Superior temporal gyrus (tissue), 1 donor: ENCODE data around the gene THSD8.

Experiments used
- DNase-seq: peaks from one replicate; pipeline ENCODE4 v3.0.0-alpha.2; 2016; ENCODE audit errors: extremely low spot score

Gene THSD8

DNA sequence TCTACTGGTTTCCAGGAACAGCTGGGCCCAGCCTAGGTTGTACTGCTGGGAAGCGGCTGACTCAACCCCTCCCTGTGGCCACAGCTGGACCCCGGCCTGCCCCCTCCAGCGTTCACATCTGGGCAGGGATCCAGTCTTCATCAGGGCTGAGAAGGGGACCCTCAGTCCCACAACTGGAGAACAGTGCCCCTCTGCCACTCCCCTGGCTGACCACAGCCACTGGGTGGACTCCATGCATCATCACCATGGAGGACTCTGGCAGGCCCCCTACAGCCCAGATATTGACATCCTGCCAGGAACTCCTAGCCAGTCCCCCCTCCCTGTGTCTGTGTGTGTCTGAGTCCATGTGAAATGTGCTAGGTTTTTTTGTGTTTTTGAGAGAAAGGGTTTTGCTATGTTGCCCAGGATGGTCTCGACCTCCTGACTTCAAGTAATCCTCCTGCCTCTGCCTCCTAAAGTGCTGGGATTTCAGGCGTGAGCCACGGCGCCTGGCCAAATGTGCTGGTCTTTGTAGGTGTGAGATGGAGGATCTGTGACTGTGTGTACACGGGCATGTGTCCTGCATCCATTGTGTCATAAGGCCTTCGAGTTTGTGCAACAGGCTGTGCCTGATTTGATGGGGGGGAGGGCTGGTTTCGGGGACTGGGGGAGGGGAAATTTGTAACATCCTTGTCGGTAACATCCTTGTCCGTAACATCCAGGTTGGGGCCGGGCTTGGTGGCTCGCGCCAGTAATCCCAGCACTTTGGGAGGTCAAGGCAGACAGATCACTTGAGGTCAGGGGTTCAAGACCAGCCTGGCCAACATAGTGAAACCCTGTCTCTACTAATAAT lies 22.5 kb upstream of the THSD8 start:
- DNase-seq: no peak

DNA sequence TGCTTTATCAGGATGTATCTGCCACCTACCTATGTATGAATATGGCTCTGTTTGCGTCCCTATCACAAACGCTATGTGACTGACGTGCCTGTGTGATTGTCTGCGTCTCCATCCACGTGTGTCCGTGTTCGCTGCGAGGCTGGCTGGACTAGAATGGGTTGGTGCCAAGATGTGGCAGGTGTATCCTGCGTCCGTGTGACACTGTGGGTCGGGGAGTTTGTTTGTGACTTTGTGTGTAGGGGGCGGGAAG lies 19.8 kb upstream of the THSD8 start:
- no peak for DNase-seq

DNA sequence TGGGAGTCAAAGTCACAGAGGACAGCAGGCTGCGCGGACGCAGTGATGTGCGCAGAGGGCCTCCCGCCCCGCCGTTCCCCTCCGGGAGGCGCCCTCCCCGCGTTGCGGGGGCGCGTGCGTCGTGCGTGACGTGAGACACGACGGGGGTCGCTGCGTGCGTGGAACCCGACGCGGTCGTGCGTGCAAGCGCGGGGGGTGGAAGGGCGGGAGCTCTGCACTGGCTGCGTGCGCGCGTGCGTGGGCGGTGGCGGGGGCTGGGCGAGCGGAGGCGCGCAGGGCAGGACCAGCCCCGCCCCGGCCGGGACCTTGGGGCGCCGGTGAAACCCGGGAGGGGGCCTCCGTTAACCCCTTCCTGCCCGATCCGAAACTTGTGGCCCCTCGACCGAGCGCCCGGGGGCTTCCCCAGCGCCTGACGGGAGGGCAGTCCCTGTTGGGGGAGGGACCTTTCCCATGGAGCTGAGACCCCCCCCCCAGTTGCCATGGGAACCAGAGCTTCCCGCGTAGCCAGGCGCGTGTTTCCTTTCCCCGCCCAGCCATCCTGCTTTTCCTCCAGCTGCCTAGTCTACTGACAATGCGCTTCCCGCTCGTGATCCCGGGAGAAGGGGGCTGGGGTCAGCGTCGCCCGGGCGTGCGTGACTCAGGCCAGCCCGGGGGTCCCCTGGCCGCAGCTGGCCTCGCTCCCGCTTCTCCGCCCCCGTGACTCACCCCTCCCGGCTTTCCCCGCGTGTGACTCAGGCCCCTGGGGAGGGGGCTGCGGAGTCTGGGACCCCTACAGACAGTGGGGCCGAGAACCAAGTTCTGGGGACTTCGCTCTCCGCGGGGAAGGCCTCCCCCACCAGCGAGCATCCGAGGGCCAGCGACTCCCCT lies 19.2 kb upstream of the THSD8 start:
- peak; percentile 83 for DNase-seq

DNA sequence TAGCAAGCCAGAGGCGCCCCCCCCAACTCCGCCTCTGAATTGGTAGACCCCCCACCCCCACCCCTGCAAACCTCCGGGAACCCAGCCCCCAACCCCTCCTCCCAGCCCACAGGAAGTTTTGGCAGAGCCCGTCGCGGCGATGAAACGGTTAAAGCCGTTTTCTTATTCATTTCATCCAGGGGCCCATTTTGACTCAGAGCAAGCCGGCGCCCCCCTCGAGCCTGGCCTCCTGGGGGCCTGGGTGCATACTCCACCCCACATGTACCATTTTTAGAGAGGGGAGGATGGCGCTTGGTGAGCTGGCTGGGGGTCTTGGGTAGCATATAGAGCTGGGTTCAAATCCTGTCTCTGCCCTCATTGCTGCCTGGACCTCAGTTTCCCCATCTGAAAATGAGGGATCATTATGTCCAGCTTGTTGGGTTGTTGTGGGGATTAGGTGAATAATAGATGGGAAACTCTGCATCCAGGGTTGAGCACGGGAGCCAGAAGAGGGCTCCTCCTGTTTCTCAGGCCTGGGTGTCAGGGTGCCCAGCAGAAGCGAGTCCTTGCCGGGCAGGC lies 18.5 kb upstream of the THSD8 start:
- no peak for DNase-seq

DNA sequence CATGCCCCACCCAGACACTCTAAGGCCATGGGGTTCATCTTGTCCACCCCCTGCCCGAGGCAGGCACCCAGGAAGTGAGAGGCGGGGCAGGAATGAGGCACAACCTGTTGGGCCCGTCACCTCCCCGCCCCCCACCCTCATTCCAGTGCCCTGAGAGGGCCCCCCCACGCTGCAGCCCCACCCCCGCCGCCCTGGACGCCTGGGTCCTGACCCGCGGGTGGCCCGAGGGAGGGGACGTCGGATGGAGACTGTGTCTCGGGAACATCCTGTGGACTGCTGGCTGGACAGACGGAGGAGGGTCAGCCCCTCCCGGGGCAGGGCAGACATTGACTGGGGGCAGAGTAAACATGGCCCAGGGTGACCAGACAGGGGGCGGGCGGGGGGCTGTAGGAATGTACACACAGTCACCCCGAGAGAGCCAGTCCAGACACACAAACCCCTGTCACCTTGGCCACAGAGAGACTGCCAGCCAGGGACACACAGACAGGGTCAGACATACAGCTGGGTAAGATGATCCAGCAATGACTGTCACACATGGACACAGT lies 17.9 kb upstream of the THSD8 start:
- DNase-seq: no peak

DNA sequence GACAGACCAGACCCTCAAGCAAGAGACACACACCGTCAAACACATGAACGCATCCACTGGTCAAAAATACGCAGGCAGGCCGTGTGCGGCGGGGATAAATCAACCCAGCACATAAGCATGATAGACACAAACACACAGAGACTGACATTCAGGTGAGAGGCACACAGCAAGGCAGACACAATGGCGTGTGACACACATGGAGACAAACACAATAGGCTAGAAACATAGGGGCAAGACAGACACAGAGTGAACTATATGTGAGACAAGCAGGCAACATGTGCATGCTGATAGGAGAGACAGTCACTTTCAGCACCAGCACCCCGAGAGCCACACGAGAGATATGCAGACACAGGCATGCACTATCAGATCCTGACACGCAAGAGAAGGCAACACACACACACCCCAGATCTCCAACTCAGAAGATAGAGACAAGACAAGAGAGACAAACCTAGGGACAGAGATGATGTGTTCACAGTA lies 17.4 kb upstream of the THSD8 start:
- no peak for DNase-seq

DNA sequence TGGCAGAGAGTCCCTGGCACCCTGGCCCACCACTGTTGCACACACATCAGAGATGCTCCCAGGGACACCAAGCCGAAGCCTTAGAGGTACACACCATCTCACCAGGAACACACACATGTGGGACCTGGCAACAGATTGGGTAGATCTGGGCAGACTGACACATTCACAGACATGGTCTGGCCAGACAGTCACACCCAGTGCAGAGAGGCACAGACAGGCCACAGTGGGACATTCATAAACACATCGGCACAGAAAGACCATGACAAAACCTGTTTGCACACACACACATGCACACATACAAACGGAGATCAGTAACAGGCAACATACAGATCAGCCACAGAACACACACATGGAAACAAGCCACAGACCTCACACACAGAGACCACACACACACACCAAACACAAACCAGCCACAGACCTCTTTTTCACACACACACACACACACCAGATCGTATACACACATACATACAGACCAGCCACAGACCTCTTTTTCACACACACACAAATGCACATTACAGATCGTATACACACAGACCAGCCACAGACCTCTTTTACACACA lies 16.9 kb upstream of the THSD8 start:
- DNase-seq: no peak

DNA sequence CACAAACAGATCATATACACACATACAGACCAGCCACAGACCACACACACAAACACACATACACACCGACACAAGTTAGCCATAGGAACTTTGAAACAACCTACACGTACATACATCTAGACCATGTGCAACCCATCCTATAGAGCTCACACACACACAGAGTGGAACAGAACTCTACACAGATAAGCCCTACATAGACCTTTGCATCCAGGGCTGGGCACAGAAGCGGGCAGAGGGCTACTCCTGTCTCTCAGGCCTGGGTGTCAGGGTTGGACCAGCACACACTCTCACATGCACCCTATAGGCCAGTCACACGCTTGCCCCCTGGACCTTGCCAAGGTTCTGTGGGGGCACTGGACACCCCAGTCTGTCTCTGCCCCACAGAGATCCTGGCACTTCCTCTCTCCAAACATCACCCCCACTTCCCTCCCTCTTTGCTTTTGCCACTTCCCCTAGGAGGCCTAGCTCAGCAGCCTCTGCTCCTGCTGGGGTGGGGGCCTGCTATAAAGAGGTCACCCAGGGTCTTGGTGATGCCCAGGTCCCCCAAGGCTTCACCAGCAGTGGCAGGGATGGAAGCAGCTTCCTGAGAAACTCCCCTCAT lies 16.3 kb upstream of the THSD8 start:
- no peak for DNase-seq

DNA sequence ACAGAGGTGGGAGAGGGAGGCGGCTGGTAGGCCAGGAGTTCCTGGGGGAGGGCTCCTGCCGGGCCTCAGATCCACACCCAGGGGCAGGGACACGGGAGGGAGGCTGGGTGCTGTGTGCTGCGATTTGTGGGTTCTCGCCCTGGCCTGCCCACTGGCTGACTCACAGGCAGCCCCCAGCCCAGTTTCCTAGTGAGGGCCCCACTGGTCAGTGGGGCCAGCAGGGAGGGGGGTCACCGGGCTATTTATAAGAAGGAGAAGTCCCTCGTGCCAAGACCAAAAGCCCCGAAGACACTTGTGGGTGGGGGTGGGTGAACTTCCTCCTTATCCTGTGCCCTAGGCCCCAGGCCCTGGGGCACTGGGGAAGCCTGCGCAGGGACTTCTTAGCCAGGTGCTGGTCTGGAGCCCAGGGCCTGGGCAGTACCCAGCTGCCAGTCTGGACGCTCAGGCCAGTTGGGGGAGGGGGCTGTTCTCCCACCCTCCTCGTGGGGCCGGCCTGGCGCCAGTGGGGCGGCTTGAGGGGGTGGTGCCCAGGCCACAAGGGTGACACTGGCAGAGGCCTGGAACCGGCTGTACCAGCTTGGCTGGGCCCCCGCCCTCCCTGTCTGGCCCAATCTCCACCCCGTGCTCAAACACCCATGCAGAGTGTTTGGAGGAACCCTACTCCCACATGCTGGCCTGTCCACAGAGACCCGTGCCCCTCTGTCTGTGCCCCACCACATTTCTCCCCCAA lies 15.6 kb upstream of the THSD8 start:
- no peak for DNase-seq

DNA sequence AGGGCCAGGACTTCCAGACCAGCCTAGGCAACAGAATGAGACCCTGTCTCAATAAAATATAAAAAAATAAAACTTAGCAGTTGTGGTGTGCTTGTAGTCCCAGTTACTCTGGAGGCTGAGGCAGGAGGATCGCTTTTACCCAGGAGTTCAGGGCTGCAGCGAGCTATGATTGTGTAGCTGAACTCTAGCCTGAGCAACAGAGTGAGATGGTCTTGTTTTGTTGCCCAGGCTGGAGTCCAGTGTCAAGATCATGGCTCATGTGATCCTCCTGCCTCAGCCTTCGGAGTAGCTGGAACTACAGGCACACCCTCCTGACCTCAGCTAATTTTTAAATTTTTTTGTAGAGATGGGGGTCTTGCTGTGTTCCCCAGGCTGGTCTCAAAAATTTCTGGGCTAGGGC lies 14.9 kb upstream of the THSD8 start:
- no peak for DNase-seq

DNA sequence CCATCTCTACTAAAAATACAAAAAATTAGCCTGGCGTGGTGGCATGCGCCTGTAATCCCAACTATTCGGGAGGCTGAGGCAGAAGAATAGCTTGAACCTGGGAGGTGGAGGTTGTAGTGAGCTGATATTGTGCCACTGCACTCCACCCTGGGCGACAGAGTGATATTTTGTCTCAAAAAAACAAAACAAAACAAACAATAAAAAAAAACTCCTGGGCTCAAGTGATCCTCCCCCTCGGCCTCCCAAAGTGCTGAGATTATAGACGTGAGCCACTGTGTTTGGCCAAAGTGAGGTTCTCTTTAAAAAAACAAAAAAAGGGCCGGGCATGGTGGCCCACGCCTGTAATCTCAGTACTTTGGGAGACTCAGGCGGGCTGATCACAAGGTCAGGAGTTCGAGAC lies 14.4 kb upstream of the THSD8 start:
- no peak for DNase-seq

DNA sequence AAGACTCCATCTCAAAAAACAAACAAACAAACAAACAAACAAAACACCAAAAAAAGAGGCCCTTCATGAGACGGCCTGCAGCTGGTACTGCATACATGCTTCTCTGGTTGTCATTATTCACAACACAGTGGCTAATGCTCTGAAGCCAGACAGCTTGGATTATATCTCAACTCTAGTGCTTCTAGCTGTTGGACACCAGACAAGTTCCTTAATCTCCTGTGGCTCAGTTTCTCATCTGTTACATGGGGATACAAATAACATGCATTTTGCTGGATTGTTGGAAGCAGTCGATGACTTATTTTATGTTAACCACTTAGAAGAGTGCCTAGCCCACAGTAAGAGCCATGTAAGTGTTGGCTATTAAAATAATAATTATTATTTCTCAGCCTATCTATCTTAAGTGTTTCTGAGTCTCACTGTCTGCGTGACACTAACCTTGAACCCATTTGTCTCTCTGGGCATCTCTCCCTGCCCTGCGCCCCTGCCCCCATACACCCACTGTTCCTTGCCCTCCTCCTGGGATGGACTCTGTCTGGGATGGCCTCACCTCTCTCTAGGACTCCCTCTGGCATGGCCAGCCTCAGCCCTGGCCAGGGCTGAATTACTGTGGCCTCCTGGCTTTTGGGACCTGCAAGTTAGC lies 13.7 kb upstream of the THSD8 start:
- DNase-seq: no peak

DNA sequence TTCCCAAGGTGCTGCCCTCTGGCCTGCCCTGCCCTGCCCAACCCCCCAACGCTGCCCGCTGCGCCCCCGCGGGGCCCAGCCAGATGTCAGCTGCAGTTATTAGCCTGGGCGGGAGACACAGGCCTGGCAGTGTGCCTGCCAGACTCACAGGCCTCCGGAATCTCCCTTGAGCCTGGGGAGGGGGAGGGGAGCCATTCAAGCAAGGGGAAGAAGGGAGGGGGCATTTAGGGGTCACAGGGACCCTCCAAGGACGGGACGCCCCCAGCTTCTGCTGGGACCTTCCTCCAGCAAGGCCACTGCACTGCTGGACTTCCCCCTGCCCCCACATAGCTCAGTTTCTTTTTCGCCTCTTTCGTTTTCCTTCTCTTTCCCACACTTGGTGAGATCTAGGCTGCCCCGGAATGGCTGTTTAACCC lies 13.2 kb upstream of the THSD8 start:
- DNase-seq: peak; percentile 63

DNA sequence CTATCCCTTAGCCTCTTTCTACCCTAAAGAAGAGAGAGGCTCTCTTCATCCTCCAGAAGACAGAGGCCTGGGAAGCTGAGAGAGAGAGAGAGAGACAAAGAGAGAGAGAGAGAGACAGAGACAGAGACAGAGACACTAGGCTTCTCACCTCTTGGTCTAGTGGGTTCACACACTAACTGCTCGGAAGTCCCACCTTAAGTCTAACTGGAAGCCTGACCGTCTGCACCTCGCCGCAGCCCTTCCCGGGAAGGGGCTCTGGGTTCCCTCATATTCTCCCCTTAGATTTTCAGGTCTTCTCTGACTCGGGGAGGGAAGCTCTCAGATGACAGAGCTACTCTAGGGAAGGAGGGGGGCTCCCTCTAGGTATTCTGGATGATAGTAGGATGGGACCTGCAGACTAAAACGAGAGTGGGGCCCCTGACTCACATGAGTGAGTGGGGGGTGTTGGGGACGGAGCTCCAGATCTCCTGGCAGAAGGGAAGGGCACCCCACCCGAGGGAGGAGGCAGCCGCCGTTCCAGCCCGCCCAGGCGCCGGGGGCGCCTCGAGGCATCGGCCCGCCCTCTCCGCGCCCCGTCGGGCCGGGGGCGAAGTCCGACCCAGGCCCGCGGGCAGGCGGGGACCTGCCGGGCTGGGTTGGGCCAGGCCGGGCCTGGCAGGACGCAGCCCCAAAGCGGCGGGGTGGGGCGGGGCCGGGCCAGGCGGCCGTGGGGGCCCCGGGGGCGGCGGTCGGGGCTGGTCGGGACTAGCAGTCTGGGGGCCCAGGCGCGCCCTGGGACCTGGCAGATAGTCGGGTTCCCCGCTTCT lies 12.6 kb upstream of the THSD8 start:
- peak; percentile 38 for DNase-seq

DNA sequence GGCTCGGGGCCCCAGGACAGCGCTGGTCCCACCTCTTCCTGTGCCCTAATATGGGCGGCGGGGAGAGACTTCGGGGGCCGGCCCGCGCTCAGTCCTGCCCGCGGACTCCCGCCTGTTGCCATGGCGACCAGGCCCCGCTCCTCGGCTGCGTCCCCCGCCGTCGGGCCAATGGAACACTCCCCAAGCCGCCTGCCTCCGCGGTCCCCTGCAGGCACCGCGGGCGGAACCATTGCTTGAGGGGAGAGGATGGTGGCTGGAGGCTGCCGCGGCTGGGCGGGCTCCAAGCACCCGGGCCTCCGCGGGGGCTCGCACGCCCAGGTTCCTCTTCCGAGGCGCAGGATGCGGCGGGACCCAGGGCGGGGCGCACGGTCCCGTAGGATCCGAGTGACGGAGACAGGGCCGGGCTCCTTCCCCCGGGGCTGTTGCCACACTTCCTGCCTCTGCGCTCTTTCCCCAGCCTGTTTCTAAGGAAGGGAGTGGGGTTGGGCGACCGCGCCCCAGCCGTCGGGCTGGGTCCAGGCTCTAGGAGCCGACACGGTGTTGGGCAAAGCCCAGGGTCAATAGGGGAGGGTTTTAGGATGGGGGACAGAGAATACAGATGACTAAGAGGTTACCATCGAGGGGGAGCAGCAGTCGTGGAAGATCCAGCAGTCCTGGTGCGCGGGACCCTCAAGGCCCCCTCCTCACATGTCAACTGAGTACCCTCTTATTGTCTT lies 11.8 kb upstream of the THSD8 start:
- peak; percentile 91 for DNase-seq

DNA sequence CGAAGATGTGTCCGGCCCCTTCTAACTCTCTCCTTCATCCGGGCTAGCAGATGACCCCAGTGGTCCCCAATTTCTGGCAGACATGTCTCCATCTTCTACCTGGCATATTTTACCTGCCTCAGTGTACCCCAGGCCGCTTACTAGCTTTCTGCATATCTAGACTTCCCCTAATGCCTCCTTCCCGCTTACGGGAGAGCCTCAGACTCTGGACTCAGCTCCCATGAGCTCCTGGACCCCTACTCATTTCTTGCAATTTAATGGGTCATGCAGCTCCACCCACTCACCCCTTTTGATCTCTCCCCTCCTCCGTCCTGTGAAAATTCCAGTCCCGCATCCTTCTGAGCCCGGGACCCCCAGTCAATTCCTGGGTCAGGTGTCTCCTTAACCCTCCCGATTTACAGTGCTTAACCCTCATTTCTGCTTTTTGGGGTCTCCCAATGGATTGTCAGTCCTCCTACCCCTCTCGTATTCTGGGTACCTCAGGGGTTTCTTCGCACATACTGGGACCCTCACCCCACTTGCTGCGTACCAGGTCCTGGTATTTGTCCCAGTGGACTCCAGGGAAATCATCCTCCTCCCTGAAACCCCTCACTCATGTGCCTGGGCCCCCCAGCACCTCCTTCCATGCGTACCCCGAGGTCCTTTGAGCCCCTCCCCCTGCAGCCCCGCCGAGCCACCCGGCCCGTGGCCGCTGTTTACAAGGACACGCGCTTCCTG lies 11.1 kb upstream of the THSD8 start:
- DNase-seq: peak; percentile 49

DNA sequence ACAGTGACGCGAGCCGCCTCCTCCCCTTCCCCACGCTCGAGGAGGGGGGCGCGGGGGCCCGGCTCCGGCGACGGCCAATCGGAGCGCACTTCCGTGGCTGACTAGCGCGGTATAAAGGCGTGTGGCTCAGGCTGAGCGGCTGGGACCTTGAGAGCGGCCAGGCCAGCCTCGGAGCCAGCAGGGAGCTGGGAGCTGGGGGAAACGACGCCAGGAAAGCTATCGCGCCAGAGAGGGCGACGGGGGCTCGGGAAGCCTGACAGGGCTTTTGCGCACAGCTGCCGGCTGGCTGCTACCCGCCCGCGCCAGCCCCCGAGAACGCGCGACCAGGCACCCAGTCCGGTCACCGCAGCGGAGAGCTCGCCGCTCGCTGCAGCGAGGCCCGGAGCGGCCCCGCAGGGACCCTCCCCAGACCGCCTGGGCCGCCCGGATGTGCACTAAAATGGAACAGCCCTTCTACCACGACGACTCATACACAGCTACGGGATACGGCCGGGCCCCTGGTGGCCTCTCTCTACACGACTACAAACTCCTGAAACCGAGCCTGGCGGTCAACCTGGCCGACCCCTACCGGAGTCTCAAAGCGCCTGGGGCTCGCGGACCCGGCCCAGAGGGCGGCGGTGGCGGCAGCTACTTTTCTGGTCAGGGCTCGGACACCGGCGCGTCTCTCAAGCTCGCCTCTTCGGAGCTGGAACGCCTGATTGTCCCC lies 10.4 kb upstream of the THSD8 start, which contains the start of gene JUNB:
TSS of gene JUNB (plus strand) at position 142 of the 706 bp plus-strand sequence. CDS start at position 428, 286 bp downstream.
- DNase-seq: peak; percentile 98
